ENCODE results near the gene ST8SIA2. TPM values are rescaled to one million over a fixed set of nuclear protein-coding genes. Genes with fewer than 3 reads are reported as not detected.

Gene ST8SIA2
- total RNA-seq, 1 experiment from 2014 or later = 2.9 TPM

DNA sequence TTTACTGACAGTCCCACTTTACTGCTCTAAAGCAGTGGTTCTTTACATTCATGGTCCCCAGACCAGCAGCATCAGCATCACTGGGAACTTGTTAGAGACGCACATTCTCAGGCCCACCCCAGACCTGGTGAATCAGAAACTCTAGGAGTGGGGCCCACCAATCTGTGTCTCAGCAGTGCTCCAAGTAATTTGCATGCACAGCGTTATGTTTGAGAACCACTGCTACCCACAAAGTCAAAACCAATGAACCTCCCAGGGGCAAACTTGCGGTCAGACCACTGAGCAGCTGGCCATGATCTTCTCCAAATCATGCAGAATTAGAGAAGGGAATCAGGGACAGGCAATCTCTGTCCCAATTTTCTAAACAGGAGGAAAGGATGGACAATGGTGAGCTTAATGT, 58.5 kb downstream of the ST8SIA2 start:
- no peaks in the 10 kb centered on the region for H3K4me1 Mint-ChIP-seq
- no peaks in the 10 kb centered on the region for H3K27me3 Mint-ChIP-seq (ENCODE audit: low read depth)
- TF ChIP-seq NFATC4 (CRISPR knock-in tag; IDR thresholded peaks at IDR 0.05) = no peak
- TF ChIP-seq EMX1 (CRISPR knock-in tag; IDR thresholded peaks at IDR 0.05) = no peak
- no peak for TF ChIP-seq ZSCAN18 (CRISPR knock-in tag; IDR thresholded peaks at IDR 0.05)
- TF ChIP-seq, protein P1, sequence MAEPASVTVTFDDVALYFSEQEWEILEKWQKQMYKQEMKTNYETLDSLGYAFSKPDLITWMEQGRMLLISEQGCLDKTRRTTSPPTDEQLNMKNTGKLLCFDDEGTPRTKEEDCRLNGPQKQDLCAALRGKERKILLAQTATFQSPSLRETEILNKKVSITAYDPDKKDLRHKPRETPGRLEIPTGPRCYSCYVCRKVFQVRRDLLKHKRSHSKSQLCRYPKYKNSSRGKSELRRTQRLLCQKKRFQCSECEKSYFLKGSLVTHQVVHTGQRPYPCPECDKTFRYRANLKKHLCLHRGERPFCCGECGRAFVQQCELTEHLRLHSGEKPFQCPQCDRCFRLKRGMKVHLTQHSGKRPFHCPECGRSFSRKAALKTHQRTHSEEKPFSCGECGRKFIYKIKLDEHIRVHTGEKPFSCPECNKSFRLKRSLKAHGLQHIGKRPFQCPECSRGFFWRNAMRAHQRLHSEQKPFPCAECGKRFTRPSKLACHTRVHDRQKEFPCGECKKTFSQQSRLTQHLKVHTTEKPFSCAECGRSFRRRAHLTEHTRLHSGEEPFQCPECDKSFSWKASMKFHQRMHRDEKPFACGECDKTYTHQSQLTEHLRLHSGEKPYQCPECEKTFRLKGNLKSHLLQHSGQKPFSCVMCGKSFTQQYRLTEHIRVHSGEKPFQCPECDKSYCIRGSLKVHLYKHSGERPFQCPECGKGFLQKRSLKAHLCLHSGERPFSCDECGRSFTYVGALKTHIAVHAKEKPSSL (CRISPR knock-in tag; conservative IDR thresholded peaks at IDR 0.05) = no peak
- TF ChIP-seq SMAD4 (CRISPR knock-in tag; IDR thresholded peaks at IDR 0.05) = no peak
- TF ChIP-seq, protein P2, sequence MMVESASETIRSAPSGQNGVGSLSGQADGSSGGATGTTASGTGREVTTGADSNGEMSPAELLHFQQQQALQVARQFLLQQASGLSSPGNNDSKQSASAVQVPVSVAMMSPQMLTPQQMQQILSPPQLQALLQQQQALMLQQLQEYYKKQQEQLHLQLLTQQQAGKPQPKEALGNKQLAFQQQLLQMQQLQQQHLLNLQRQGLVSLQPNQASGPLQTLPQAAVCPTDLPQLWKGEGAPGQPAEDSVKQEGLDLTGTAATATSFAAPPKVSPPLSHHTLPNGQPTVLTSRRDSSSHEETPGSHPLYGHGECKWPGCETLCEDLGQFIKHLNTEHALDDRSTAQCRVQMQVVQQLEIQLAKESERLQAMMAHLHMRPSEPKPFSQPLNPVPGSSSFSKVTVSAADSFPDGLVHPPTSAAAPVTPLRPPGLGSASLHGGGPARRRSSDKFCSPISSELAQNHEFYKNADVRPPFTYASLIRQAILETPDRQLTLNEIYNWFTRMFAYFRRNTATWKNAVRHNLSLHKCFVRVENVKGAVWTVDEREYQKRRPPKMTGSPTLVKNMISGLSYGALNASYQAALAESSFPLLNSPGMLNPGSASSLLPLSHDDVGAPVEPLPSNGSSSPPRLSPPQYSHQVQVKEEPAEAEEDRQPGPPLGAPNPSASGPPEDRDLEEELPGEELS (CRISPR knock-in tag; IDR thresholded peaks at IDR 0.05) = no peak
- TF ChIP-seq ATF2 (CRISPR knock-in tag; IDR thresholded peaks at IDR 0.05; ENCODE audit: borderline replicate concordance, low read depth) = no peak
- no peak for TF ChIP-seq TEAD4 (CRISPR knock-in tag; IDR thresholded peaks at IDR 0.05)
- TF ChIP-seq ZNF121 (CRISPR knock-in tag; IDR thresholded peaks at IDR 0.05) = no peak
- no peak for TF ChIP-seq ZNF138 (CRISPR knock-in tag; conservative IDR thresholded peaks at IDR 0.05)
- no peak for TF ChIP-seq USF2 (CRISPR knock-in tag; IDR thresholded peaks at IDR 0.05)
- no peak for TF ChIP-seq TEAD1 (CRISPR knock-in tag; IDR thresholded peaks at IDR 0.05)
- no peak for TF ChIP-seq SOX15 (CRISPR knock-in tag; IDR thresholded peaks at IDR 0.05)
- ATAC-seq = no peak
- POLR2A ChIA-PET = no interaction called here
- no peaks in the 10 kb centered on the region for H3K36me3 Mint-ChIP-seq
- no peak overlapping the region for H3K27ac Mint-ChIP-seq
- H3K4me3 Mint-ChIP-seq = no peak overlapping the region
- CTCF ChIA-PET = no interaction called here
- no peaks in the 10 kb centered on the region for H3K9me3 Mint-ChIP-seq
- no peak for DNase-seq (ENCODE audit: low spot score)

DNA sequence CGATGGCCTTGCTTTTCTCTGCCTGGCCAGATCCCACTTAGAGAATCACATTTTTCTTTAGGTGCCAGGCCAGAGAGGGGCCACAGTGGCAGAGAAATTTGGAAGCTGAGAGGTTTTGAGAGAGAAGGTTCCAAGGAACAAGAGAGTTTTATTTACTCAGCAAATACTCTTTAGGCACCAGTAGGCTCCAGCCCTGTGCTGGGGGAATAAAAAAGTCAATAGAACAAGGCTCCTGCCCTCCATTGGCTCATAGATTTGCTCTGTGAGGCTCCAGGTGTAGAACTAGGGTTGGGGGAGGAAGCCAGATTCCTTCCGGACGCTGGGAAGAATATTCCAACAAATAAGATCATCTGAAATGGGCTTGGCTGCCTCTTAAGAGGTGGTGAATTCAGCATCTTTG, 59.9 kb downstream of the ST8SIA2 start:
- no peaks in the 10 kb centered on the region for H3K9me3 Mint-ChIP-seq
- CTCF ChIA-PET = no interaction called here
- POLR2A ChIA-PET = no interaction called here
- H3K4me1 Mint-ChIP-seq = no peaks in the 10 kb centered on the region
- no peaks in the 10 kb centered on the region for H3K36me3 Mint-ChIP-seq
- no peaks in the 10 kb centered on the region for H3K27me3 Mint-ChIP-seq (ENCODE audit: low read depth)
- no peak overlapping the region for H3K27ac Mint-ChIP-seq
- no peak for ATAC-seq
- no peak overlapping the region for H3K4me3 Mint-ChIP-seq
- DNase-seq (ENCODE audit: low spot score) = no peak
- TF ChIP-seq FOXK1 (CRISPR knock-in tag; IDR thresholded peaks at IDR 0.05) = no peak
- no peak for TF ChIP-seq KAT7 (CRISPR knock-in tag; IDR thresholded peaks at IDR 0.05; ENCODE audit: borderline replicate concordance)
- no peak for TF ChIP-seq NR1H2 (CRISPR knock-in tag; IDR thresholded peaks at IDR 0.05)
- TF ChIP-seq NFATC4 (CRISPR knock-in tag; IDR thresholded peaks at IDR 0.05) = no peak
- TF ChIP-seq ZNF317 (CRISPR knock-in tag; IDR thresholded peaks at IDR 0.05; ENCODE audit: borderline replicate concordance, low read depth) = no peak
- TF ChIP-seq AFF4 (CRISPR knock-in tag; IDR thresholded peaks at IDR 0.05; ENCODE audit: borderline replicate concordance) = no peak
- TF ChIP-seq, protein P3, sequence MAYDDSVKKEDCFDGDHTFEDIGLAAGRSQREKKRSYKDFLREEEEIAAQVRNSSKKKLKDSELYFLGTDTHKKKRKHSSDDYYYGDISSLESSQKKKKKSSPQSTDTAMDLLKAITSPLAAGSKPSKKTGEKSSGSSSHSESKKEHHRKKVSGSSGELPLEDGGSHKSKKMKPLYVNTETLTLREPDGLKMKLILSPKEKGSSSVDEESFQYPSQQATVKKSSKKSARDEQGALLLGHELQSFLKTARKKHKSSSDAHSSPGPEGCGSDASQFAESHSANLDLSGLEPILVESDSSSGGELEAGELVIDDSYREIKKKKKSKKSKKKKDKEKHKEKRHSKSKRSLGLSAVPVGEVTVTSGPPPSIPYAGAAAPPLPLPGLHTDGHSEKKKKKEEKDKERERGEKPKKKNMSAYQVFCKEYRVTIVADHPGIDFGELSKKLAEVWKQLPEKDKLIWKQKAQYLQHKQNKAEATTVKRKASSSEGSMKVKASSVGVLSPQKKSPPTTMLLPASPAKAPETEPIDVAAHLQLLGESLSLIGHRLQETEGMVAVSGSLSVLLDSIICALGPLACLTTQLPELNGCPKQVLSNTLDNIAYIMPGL (CRISPR knock-in tag; IDR thresholded peaks at IDR 0.05) = no peak

All from WTC11 (cell line).